Superior temporal gyrus (tissue), 1 donor: ENCODE results near the gene KAZN.

Experiments used
- DNase-seq: peaks from one replicate; pipeline ENCODE4 v3.0.0-alpha.2; 2016; ENCODE audit errors: extremely low spot score

Gene KAZN

DNA sequence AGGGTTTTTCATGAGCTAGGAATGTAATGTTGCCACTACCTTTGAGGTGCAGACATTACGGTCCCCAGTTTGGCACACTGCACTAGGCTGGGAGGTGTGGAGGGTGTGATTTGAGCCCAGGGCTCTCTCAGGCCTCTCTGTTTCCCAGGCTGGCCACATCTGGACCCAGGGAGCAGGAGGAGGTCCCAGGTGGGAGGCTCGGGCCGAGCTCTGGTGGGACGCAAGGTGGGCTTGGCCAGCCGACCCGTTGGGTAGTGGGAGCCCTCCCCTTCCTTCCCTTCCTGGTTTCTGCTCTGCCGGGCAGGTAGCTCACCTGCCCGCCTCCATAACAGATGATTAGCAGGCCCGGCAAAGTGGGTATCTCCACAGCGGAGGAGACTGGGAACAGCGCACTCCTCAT is 408.9 kb downstream of the KAZN start:
- no peak for DNase-seq

DNA sequence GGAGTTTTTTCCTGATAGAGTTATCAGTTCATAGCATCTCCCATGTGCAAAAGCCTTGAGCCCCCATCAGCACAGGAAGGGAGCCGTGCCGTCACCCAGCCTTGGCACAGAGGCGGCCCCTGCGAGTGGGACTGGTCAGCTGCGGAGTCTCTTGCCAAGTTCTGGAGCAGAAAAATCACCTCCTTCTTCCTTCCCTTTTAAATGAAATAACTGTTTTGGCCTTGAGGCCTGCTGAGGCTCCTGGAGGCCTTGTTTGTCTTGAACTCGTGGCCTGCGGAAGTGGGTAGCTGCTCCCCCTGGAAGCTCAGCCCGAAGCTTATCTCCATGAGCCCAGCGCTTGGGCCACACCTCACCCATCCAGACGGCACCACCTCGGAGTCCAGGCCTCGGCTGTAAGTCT is 409.4 kb downstream of the KAZN start:
- no peak for DNase-seq

DNA sequence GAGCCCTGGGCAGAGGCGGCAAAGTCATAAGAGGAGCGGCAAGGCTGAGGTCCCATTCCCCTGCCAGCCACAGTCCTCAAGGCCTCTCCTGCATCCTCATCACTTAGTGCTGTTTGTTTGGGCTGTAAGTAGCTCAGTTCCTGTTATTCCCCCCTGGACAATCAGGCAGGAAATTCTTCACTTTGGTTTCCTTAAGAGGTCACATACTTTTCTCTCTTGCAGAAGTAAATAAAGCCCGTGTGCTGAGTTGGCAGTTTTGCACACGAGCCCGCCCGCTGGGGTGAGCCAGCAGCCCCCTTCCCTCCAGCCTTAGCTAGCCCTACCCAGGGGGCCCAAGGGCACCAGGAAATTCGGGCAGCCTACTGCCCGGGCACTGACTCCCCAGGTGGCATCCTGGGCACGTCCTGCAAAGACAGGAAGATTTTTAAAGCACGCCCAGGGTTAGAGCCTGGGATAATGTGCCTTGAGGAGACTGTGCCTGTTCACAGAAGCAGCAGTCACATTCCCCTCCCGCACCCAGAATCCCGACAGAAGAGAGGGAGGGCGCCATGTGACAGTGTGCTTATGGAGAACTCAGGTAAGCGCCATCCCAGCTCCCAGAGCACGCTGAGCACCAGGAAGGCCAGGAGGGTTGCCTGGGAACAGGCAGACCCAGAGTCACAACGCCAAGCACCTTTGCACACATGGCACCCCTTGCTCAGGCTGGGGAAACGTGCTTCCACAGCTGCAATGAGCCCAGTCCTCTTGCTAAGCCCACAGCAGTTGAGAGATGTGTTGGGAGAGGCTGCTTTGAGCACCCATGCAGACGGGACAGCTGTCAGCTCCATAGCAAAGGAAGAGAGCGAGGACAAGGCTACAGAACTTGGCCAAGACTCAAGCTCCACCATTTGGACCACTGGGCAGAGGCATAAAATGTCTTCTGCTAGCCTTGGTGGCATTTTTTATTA is 410.6 kb downstream of the KAZN start:
- DNase-seq = no peak

DNA sequence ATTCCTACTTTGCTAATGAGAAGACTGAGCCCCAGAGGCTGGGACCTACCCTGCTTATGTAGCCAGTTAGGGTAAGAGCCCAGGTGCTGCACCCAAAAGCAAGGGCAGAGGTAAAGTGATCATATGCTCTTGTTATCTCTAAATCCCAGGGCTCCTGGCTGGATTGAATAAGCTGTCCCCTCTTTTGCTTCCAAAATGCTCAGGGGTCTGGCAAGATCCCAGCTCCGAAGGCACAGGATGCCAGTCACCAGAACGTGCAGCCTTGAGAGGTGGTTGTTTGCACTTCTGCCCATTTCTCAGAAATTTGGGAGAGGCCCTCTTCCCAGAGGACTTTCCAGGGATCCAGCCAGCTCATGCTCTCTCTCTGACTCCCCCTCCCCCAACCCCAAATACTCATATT is 412.7 kb downstream of the KAZN start:
- no peak for DNase-seq

DNA sequence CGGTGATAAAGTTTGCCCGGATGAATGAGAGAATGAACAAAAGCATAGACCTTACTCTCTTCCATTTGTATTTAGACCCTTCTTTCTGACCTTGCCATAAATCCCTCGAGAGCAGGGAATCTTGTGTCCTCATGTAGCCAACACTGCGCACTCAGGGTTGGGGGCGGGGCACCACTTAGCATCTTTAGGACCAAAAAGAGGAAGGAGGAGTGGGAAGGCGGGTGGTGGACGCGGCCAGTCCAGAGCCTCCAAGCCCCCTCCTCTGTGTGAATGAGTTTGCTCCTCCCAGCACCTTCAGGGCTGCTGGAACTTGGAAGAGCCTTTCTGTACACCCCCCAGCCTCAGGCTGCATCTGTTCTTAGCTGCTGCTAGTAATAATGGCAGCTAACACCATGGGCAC is 413.2 kb downstream of the KAZN start:
- DNase-seq = no peak

DNA sequence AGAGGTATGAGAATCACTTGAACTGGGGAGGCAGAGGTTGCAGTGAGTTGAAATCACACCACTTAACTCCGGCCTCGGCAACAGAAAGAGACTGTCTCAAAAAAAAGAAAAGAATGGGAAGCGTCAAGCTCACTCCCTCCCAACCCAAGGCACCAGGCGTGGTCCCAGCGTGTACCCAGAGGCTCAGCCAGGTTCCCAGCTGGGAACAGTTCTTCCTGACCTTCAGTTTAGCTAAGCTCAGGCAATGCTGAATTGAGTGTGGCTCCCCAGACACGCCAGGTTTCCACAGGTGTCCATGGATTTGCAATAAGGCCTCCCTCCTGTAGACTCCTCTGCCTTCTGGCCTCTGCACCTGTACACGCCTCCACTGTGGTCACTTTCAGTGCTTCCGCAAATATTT is 414.3 kb downstream of the KAZN start:
- DNase-seq = no peak

DNA sequence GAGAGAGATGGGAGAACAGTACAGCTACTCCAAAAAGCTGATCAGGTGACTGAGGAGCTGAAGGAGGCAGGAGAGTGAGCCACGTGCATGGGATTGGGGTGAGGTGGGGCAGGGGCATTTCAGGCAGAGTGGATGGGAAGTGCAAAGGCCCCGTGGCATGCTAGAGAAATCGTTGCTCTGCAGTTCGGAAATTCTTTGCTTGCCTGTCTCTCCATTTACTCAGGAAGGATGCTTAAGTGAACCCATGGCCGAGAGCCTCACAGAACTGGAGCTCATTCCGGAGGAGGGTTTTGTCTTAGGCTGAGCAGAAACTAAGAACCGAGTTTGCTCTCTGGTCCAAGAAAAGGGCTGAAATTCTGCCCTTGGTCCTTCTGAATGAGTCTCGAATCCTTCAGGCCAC is 415.3 kb downstream of the KAZN start:
- no peak for DNase-seq

DNA sequence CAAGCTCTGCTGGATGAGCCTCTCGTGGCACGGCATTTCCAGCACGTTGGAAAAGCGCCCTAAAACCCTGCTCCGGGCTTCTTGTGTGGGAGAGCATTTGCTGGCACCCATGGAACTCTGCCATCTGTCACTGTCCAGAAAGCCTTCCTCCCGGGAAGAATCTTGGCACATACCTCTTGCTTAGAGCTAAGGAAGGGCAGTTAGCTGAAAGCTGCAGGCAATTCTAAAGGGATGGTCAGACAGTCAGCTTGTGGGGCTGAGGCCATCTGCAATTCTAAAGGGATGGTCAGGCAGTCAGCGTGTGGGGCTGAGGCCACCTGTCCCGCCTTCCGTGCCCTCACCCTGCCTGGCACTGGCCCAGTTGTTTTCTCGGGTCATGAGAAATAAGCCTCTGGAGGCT is 416.0 kb downstream of the KAZN start:
- no peak for DNase-seq

DNA sequence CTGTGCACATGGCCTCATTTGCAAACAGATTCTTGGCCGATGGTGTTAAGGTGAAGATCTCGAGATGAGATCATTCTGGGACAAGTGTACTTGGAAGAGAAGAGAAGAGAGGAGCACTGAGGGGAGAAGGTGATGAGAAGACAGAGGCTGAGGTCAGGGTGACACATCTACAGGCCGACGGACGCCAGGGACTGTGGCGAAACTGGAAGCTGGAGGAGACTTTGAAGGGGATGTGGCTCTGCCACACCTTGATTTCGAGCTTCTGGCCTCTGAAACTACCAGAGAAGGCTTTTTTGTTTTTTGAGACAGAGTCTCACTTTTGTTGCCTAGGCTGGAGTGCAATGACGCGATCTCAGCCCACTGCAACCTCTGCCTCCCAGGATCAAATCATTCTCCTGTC is 417.5 kb downstream of the KAZN start:
- no peak for DNase-seq

DNA sequence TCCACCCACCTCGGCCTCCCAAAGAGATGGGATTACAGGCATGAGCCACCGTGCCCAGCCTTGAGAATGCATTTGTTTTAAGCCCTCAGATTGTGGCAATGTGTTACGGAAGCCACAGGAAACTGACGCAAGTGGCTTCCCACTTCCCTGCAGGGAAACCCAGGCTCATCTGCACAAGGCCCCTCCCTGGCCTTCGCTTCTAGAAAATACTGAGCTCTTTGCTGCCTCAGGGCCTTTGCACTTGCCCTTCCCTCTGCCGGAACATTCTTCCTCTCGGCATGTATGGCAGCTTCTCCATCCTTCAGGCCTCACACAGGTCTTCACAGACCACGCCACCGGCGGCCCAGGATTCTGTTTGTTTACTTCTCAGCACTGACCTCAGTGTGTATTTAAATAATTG is 418.0 kb downstream of the KAZN start:
- DNase-seq = no peak

DNA sequence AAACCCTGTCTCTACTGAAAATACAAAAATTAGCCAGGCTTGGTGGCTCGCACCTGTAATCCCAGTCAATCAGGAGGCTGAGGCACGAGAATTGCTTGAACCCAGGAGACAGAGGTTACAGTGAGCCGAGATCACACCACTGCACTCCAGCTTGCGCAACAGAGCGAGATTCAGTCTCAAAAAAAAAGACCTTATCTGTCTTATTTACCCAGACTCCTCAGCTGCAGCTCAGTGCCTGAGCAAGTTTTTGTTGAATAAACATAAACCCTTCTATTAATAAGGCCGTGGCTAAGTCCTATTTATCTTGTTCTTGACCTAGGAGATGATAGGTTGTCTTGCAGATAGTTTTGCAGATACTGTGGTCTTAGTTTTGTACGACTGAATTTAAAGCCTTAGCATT is 418.6 kb downstream of the KAZN start:
- DNase-seq = no peak

DNA sequence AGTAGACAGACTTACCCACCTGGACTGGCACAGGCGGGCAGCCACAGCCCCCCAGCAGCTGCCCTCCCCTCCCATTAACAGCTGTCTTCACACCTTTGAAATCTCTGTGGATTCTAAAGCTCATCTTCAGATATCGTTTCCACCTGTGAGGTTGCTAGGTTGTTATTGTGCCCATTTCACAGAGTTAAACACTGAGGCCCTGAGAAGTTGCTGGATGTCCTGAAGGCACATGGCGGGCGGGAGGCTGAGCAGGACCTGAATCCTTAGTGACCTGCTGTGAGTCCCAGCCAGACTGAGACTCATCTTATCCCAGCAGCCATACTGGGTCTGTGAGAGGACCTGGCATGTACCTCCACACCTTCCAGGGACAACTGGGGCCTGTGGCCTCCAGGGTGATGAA is 420.3 kb downstream of the KAZN start:
- DNase-seq = no peak

DNA sequence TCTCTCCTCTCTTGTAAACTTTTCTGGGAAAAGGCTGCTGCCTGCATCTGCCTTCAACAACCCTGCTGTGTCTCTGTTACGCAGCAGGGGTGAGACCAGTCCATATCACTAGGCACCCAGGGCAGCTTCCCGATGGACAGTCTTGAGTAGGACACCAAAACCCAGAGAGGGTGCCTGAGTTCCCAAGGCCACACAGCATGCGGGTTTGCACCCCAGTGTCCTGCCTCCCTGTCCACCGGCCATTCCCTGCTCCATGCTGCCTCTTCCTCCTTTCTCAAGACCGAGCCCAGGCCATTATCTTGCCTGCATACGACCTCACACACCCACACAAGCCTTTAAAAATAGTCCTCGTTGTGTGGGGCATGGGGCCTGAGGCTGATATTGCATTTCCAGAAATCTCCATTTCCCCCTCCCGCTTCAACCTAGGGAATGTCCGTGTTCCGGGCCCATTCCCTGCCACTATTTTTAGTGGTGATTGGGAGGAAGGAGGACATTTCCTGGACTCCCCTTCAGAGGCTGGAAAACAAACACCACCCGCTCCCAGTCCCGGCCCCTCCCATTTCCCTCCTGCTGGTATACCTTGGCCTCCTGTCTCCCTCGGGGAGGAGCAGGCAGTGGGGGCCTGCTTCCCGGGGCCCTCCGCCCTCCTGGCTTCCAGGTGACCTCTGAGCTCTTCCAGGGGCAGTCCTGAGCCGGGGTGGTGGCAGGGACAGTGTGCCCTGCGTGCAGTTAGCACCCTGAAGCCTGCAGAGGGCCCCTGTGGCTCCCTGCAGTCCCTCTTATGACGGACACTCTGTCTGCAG is 422.7 kb downstream of the KAZN start:
- DNase-seq = no peak

DNA sequence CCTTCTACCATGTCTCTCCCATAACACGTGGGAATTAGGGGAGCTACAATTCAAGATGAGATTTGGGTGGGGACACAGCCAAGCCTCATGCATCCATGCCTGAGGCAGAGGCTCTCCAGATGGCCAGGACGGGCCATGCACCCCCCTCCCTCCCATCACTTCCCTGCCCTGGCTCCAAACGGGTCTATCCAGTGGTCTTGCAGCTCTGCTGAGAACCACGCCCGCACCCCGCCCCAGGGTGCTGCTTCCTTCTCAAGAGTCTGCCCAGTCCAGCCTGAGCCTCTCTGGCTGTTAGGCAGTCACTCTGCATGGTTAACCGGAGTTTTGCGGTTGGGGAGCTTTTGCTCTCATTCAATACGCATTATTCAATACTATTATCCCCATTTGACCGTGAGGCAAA is 423.6 kb downstream of the KAZN start:
- no peak for DNase-seq

DNA sequence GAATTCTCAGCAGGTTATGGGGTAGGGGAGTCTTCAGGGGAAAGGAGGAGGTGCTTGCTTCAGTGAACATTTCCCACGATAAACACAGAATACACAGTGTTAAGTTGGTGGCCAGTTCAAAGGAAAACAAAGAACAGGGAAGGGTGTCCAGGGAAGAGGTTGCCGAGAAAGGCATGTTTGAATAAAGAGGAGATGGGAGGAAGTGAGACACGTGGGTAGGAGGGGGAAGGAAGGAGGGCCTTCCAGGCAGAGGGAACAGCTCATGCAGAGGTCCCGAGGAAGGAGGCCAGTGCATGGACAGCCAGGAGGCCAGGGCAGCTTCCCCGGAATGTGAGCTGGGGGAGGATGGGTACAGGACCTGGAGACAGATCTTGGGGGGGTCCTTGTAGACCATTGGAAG is 424.7 kb downstream of the KAZN start:
- DNase-seq = no peak

DNA sequence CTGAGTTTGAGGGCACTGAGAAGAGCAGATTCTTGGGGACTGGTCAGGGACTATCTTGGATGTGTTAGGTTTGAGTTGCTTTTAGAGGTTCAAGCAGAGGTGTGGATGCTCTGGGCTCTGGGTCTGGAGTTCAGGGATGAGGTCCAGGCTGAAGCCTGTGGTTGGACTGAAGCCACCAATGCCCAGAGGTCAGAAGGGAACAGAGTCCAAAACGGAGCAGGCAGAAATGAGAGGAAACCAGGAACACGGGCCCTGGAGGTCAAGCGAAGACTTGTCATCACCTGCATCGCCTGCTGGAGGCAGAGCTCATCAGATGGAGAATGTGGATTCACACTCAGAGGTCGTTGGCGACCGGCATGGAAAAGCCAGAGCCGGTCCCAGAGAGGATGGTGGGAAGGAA is 425.5 kb downstream of the KAZN start:
- DNase-seq = no peak

DNA sequence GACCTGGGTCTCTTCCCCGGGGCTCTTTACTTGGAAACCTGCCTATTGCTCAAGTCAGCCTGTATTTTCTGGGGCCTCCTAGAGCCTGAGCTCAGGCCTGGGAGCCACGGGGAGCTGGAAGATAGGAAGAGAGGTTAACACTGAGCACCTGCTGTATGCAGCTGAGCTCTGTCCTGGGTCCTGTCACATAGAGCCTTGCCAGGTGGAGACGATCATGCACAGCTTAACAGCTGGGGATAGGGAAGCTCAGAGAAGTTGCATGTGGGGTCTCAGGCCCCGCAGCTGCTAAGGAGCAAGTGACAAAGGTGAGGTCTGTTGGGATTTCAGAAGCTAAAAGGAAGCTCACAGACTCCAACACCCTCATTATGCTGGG is 427.6 kb downstream of the KAZN start:
- no peak for DNase-seq

DNA sequence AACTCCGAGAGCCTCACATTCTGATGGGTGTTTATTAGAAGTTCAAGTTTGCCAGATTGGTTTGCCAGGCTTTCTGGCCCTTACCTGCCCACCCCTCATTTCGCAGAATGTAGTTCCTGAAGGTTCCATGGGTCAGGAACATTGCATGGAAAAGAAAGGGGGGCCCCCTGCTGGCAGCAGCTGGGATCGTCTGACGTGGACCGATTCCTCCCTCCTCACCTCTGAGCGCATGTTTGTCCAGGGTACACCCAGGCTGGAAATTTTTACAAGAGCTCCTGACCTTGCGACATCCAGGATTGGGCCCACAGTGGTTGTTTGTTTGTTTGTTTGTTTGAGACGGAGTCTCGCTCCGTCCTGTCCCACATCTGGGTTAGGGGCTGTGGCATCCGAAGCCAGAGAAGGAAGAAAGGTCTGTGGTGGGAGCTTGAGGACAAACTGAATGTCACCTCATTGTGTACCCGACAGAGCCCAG is 429.1 kb downstream of the KAZN start:
- DNase-seq = peak; percentile 85

DNA sequence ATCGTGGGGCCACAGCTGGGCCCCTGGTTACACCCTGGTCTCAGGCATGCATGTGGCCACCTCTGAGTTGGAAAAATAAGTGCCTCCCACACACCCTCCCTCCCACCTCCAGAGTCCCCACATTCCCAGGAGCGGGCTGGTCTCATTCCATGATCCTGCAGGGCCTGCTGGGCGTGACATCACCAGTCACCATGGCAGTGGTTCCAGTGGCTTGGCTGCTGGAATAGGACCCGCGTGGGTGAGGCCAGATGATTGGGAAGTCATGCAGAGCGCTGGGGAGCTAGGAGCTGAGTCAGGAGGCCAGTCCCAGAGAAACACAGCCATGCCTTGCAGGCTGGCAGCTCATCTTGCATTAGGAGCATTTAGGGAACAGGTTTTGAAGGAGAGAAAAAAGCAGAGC is 429.6 kb downstream of the KAZN start:
- DNase-seq = peak; percentile 64

DNA sequence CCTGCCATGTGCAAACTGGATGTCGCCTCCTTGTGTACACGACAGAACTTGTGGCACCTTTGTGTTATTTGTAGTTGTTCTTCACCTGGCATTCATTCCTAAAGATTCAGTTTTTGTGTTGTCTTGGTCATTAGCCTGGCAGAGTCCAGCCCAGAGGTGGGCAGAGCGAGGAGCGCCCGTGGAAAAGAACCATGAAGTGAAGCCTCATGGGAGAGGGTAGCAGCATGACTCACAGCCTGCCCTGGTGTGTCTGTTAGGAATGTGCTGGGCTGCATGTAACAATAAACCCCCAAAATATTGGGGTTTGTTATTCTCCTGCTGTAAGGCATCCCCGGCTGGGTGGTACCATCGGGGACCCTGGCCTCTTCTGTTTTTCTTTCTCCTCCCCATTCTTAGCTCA is 430.1 kb downstream of the KAZN start:
- no peak for DNase-seq

DNA sequence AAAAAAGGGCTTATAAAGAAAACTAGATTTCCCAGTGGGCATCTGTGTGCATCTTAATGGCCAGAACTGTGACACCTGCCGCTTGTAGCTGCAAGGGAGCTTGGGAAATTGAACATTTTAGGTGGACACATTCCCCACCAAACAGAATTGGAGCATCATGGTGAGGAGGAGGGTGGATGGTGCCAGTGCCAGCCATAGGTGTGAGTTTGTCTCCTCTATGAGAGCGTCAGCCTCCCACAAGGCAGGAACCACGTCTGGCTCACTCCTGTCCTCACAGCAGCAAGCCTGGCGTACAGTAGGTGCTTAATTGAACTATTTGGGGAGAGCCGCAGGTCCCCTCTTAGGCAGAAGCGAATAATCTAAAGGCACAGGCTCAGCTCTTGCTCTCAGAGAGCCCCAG is 430.6 kb downstream of the KAZN start:
- no peak for DNase-seq

DNA sequence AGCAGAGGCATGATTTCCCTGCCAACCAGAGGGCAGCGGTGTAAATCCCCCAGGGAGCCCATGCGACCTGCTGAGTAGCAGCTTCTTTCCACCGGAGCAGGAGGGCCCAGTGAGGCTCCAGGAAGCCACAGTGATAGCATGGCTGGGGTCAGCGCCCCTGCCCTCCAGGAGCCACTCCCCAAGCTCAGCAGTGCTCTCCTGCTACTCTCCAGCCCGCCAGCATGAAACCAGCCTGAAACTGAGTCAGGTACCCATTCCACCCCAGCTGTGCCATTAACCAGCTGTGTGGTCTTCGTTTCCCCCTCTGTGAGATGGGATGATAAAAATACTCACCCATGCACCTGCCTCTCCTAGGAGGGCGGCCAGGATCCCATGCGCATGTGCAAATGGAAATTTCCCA is 431.3 kb downstream of the KAZN start:
- DNase-seq = no peak
